ACC112 (cell line): ENCODE measurements around the gene SIRT4.
"Not testable (repeated sequence)": the region's sequence is repeated elsewhere in the genome, so short reads cannot be mapped to it uniquely, and the experiment has no call there.

ENCODE experiments used
- H2AFZ ChIP-seq: fragments of 200-600 bp; sonication (generic); one replicate; pipeline ENCODE4 v1.6.0; 2017; ENCODE audit warnings: antibody characterized with exemption, low read length; ENCODE audit not compliant: unreplicated experiment
- H3K27ac ChIP-seq: fragments of 200-600 bp; sonication (generic); 2 replicates; pipeline ENCODE4 v1.5.1; 2014; ENCODE audit warnings: low read depth, mild to moderate bottlenecking, antibody characterized with exemption, low read length, moderate library complexity
- H3K27me3 ChIP-seq: fragments of 200-600 bp; sonication (generic); 2 replicates; pipeline ENCODE4 v1.6.1; 2014; ENCODE audit warnings: mild to moderate bottlenecking, antibody characterized with exemption, low read length, moderate library complexity, mixed read lengths; ENCODE audit not compliant: insufficient read depth
- H3K36me3 ChIP-seq: fragments of 200-600 bp; sonication (generic); 2 replicates; pipeline ENCODE4 v1.6.1; 2016; ENCODE audit warnings: mild to moderate bottlenecking, antibody characterized with exemption, low read length, moderate library complexity, mixed read lengths; ENCODE audit not compliant: insufficient read depth
- H3K4me1 ChIP-seq: fragments of 200-600 bp; sonication (generic); one replicate; pipeline ENCODE4 v1.6.1; 2016; ENCODE audit warnings: low read length, mixed read lengths; ENCODE audit not compliant: insufficient read depth, unreplicated experiment, control insufficient read depth
- H3K4me3 ChIP-seq: fragments of 200-600 bp; sonication (generic); 2 replicates; pipeline ENCODE4 v1.5.1; 2014; ENCODE audit warnings: mild to moderate bottlenecking, low read depth, low read length
- H3K79me2 ChIP-seq: fragments of 200-600 bp; sonication (generic); one replicate; pipeline ENCODE4 v1.6.0; 2016; ENCODE audit warnings: low read length; ENCODE audit not compliant: control insufficient read depth, unreplicated experiment, insufficient read depth

SIRT4 gene, protein sequence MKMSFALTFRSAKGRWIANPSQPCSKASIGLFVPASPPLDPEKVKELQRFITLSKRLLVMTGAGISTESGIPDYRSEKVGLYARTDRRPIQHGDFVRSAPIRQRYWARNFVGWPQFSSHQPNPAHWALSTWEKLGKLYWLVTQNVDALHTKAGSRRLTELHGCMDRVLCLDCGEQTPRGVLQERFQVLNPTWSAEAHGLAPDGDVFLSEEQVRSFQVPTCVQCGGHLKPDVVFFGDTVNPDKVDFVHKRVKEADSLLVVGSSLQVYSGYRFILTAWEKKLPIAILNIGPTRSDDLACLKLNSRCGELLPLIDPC

DNA sequence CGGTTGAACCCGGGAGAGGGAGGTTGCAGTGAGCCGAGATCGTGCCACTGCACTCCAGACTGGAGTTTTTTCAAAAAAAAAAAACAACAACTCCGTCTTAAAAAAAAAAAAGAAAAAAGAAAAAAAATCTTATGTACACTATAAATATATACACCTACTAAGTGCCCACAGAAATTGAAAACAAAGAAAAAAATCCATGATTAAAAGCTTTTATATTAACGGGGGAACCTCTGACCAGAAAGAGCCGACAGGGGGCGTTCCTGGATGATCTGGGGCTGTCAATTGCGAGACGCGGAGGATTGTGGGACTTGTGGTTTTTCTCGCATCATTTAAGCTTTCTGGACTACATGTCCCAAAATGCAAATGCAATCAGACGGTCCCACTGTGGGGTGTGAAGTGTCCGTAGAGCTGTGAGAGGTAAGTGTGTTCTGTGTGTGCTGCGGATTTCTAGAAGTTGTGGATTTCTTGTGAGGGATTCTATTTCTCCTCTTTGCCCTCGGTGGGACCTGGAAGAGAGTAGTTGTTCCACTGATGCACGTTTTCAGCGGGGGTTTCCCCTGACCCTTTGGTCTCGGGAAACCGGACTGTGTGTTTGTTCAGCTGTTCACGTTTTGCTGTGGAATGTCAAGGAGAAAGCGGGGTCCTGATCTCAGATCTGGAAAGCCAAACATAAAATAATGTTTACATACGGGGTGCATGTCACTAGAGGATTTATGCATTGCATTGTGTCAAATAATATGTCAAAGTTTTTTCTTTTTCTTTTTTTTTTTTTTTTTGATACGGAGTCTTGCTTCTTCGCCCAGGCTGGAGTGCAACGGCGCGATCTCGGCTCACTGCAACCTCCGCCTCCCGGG is at the start of gene SIRT4:
Gene SIRT4, plus strand, starts transcription at position 360 of the 854 bp plus-strand sequence. CDS start 1,241 bp downstream, outside the sequence.
- peak within 1 kb of the TSS; percentile 35; the same call in 1 of the 2 replicates for H3K27ac ChIP-seq
- no peaks in the 10 kb centered on the region for H3K79me2 ChIP-seq
- peaks cover 3% of the 10 kb centered on the region for H3K4me1 ChIP-seq
- H2AFZ ChIP-seq, result peak within 1 kb of the TSS; percentile 99
- no peaks in the 10 kb centered on the region for H3K27me3 ChIP-seq
- no peaks in the 10 kb centered on the region for H3K36me3 ChIP-seq
- H3K4me3 ChIP-seq, result peak within 1 kb of the TSS; percentile 99

DNA sequence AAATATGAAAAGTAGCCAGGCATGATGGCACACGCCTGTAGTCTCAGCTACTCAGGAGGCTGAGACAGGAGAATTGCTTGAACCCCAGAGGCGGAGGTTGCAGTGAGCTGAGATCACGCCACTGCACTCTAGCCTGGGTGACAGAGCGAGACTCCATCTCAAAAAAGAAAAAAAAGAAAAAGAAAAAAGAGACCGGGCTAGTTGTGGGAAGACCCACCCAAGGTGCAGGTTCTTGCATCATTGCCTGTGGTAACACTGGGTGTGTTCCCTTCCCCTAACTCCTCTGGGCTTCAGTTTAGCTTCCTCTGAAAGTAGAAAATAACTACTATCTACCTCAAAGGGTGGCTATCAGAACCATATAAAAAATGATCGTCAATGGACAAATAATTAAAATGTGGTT is 48.8 kb upstream of the SIRT4 start:
- H3K27ac ChIP-seq, H3K4me3 ChIP-seq, H2AFZ ChIP-seq, H3K27me3 ChIP-seq: not testable (repeated sequence)
- Histone ChIP-seq H3K4me1 (peaks cover 70% of the 10 kb centered on the region), H3K36me3 (peaks cover 11% of the 10 kb centered on the region), H3K79me2 (peaks cover 94% of the 10 kb centered on the region)

DNA sequence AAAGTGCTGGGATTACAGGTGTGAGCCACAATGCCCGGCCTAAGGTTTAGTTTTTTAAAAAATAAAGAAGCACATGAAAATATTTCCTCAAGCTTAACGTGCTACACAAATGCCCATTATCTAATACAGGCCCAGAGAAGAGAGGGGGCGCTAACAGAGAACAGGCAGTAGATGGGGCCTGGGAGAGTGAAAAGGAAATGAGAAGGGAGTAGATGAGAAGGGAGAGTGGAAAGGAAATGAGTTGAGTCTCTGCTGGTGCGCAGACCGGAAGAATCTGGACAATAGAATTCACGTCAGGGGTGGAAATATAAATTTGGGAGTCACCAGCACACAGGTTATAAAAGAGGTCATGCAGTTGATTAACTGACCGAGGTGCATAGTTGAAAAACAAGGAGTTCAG is 47.3 kb upstream of the SIRT4 start:
- Histone ChIP-seq H2AFZ (no peak overlapping the region), H3K27ac (no peak overlapping the region), H3K27me3 (no peaks in the 10 kb centered on the region), H3K4me1 (peaks cover 71% of the 10 kb centered on the region), H3K79me2 (peaks cover 93% of the 10 kb centered on the region), H3K4me3 (no peak overlapping the region), H3K36me3 (peaks cover 11% of the 10 kb centered on the region)

DNA sequence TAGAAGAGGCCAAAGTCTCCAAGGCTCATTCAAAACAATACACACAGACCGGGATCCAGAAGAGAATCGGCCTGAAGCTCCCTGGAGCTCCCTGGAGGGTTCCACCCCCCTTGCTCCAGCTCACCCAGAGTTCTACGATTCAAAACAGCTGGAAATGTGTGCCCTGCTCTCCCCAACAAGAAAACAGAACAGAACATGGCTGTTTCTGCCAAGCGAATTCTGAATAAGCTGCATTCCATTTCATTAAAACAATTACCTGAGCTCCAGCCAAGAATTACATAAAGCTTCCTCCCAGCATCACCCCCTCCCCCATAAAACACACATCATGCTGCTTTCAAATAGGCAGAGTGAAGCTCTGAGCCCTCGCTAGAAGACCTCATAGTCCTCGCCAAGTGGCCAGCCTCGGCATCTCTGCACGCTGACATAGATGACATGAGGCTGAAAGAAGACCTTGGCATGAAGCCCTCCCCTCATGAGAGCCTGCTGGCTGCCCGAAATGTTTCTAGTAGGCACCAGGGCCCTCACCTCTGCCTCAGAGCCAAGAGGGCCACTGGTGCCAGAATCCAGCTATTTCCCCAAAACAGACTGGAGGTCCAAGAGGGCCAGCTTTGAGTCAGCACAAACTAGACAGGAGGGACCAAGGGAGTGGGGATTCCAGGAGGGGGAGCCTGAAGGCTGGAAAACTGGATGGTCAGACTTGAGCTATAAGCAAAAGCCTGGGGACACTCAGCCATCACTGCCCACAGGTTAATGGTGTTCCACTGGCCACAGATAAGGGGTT is 44.9 kb upstream of the SIRT4 start:
- H3K79me2 ChIP-seq, result peaks cover 96% of the 10 kb centered on the region
- H3K4me3 ChIP-seq, result peak overlapping the region; percentile 55
- H2AFZ ChIP-seq, result no peak overlapping the region

DNA sequence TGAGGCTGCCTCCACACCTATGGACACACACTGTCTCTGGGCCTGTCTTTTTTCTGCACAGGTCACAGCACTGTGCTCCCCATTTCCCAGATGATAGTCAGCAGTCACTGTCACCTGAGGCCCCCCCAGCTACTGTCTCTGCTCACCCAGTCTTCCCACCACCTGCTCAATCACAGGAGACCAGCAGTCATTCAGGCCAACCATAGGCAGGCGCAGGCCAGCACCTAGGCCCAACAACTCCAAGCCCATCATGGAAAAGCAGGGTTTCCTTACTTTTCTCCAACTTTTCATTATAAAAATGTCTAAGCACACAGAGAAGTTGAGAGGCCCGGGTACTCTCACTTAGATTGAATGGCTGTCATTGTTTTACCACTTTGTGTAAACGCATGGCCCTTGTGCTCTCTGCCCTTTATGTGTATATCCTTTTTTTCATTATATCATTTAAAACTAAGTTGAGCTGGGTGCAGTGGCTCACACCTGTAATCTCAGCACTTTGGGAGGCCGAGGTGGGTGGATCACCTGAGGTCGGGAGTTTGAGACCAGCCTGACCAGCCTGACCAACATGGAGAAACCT is 43.7 kb upstream of the SIRT4 start:
- Histone ChIP-seq H3K27me3 (no peaks in the 10 kb centered on the region), H2AFZ (no peak overlapping the region), H3K79me2 (peaks cover 96% of the 10 kb centered on the region), H3K4me1 (peaks cover 68% of the 10 kb centered on the region), H3K36me3 (peaks cover 7% of the 10 kb centered on the region), H3K27ac (peak overlapping the region; percentile 76), H3K4me3 (no peak overlapping the region)

More for the DNA sequence above, 44.9 kb upstream of the SIRT4 start:
- Histone ChIP-seq H3K27ac (peak overlapping the region; percentile 76), H3K36me3 (peaks cover 7% of the 10 kb centered on the region), H3K4me1 (peaks cover 72% of the 10 kb centered on the region), H3K27me3 (no peaks in the 10 kb centered on the region)

DNA sequence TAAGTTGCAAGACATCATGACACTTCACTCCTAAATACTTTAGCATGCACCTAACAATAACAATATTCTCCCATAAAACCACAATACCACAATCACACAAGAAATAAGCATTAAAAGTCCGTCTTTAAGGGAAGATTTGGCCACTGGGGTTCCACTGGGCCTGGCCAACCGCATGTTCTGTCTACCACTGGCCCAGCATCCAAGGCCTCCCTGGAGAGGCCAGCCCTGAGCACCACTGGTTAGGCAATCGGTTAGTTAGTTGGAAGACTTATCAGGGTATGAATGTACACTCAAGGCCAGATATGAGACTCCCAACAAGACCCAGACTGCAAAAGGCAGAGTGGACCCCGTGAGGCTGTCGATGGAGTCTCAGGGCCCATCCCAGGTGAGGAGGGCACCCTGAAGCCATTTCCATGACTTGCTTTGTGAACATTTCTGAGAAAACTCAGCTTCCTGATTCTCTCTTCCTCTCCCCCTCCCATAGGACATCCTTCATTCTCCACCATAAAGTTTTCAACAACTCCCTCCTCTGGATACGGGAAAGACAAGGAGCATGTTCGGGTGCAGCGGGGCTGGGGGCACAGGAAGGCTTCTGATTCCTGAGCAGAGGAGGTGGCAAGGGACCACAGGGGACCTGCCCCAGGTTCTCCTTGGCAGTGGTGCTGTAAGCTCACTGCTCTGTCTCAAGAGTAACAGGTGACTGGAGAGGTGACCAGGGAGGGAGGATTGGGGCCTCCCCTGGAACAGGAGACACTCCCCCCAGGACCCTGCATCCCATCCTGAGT is 42.5 kb upstream of the SIRT4 start:
- H3K36me3 ChIP-seq, result peaks cover 5% of the 10 kb centered on the region
- peaks cover 96% of the 10 kb centered on the region for H3K79me2 ChIP-seq
- H2AFZ ChIP-seq, result no peak overlapping the region
- H3K4me3 ChIP-seq, result 0 out of 2 replicates have a peak overlapping the region, but pooled peaks have one; percentile 9
- peaks cover 66% of the 10 kb centered on the region for H3K4me1 ChIP-seq
- H3K27me3 ChIP-seq, result no peaks in the 10 kb centered on the region
- H3K27ac ChIP-seq, result peak overlapping the region; percentile 60

DNA sequence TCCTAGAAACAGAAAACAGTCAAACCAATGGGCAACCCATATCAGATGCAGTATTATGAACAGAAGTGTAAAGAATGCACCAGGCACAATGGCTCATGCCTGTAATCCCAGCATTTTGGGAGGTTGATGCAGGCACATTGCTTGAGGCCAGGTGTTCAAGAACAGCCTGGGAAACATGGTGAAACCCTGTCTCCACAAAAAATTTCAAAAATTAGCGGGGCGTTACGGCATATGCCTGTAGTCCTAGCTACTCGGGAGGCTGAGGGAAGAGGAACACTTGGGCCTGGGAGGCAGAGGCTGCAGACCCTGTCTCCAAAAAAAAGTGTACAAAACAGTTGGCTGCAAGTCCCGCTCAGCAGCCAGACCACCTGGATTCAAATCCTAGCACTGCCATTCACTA is 41.5 kb upstream of the SIRT4 start:
- Histone ChIP-seq H3K79me2 (peaks cover 96% of the 10 kb centered on the region), H3K4me3 (no peak overlapping the region), H3K27me3 (no peaks in the 10 kb centered on the region), H3K36me3 (no peaks in the 10 kb centered on the region; the same call in 1 of the 2 replicates), H3K4me1 (peaks cover 66% of the 10 kb centered on the region), H2AFZ (no peak overlapping the region), H3K27ac (no peak overlapping the region)

DNA sequence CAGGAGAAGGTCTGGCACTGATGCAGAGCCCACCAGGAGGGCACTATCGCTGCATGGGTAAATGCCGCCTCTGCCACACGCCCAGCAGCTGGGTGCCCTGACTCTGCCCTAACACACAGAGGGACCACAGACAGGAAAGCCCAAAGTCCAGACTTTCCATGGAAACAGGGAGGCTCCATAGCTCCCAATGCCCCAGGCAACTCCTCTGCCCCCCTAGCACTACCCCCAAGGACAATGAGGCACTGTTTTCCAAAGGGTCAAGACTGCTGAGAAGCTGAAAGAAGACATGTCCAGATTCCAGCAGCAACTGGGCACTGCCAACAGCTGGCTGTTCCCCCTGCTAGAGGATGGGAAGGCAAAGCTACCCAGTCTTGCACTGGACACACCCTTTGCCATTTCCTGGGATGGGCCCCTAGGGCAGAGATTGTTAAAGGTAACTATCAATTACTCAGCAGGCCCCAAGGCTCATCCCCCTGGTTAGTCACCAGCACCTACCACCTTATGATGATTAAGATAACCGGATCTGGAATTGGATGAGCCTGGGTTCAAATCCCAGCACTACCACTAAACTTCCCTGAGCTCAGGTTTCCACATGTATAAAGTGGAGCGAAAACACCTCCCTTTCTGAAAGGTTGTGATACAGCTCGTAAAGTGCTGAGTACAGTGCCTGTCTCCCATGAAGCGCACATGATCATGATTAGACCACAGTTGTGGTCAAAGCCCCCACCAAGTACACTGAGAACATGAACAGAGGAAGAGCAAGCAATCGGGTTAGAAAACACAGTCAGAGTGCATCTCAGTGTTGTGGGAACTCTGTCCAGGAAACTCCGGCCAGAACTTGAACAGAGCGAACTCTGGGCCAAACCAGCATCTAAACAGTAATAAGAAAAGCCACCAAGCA is 39.9 kb upstream of the SIRT4 start:
- Histone ChIP-seq H3K27ac (peak overlapping the region; percentile 54), H3K79me2 (peaks cover 82% of the 10 kb centered on the region)

More for the DNA sequence above, 39.9 kb upstream of the SIRT4 start:
- Histone ChIP-seq H3K4me1 (peaks cover 58% of the 10 kb centered on the region), H3K4me3 (peak overlapping the region; percentile 99), H3K27me3 (no peaks in the 10 kb centered on the region), H2AFZ (no peak overlapping the region), H3K36me3 (no peaks in the 10 kb centered on the region; the same call in 1 of the 2 replicates)
